Heart left ventricle (tissue), 16 donors: Measurements from ENCODE around the gene ARL15. TPM values are rescaled to one million over a fixed set of nuclear protein-coding genes. Genes with fewer than 3 reads are reported as not detected.

Experiments used
- ATAC-seq, 4 donors: fragments of 200-7000 bp; cut with Tn5 transposase; one replicate each; pipeline ENCODE4 v1.9.1; 2020 to 2022; ENCODE audit warnings: moderate library complexity in 4 of 4, mild to moderate bottlenecking in 3 of 4, moderate number of reproducible peaks in 1 of 4
- DNase-seq, 5 donors: peaks; one replicate each; pipeline ENCODE4 v3.0.0-alpha.2; 2020
- H3K27ac ChIP-seq, 12 donors: fragments of 200-600 bp; sonication (generic) in 4 of 12; one replicate each; pipeline versions ENCODE4 v1.5.0 to v1.8.0; 2016 to 2022; ENCODE audit warnings: mild to moderate bottlenecking in 2 of 12
- H3K27me3 ChIP-seq, 9 donors: fragments of 200-600 bp; sonication (generic) in 2 of 9; one replicate each; pipeline versions ENCODE4 v1.5.1 to v1.8.0; 2016 to 2022; ENCODE audit warnings: mild to moderate bottlenecking in 3 of 9
- H3K36me3 ChIP-seq, 9 donors: fragments of 200-600 bp; sonication (generic) in 2 of 9; one replicate each; pipeline versions ENCODE4 v1.5.0 to v1.8.0; 2018 to 2022; ENCODE audit warnings: mild to moderate bottlenecking in 2 of 9
- H3K4me1 ChIP-seq, 12 donors: fragments of 200-600 bp; sonication (generic) in 4 of 12; one replicate each; pipeline versions ENCODE4 v1.5.0 to v1.8.0; 2016 to 2022; ENCODE audit warnings: mild to moderate bottlenecking in 3 of 12
- H3K4me3 ChIP-seq, 12 donors: fragments of 200-600 bp; sonication (generic) in 4 of 12; one replicate each; pipeline versions ENCODE4 v1.5.0 to v1.8.0; 2017 to 2022; ENCODE audit warnings: mild to moderate bottlenecking in 9 of 12, moderate library complexity in 4 of 12
- H3K9me3 ChIP-seq, 12 donors: fragments of 200-600 bp; sonication (generic) in 4 of 12; one replicate each; pipeline versions ENCODE4 v1.5.0 to v1.8.0; 2016 to 2022; ENCODE audit warnings: mild to moderate bottlenecking in 1 of 12
- CTCF ChIP-seq, 12 donors: fragments of 200-600 bp; sonication (generic) in 4 of 12; IDR thresholded peaks; one replicate each; pipeline versions ENCODE4 v1.5.0 to v1.8.0; 2018 to 2022; ENCODE audit warnings: antibody characterized with exemption in 12 of 12, mild to moderate bottlenecking in 5 of 12
- POLR2A ChIP-seq, 2 donors: fragments of 450-650 bp; IDR thresholded peaks; one replicate each; pipeline ENCODE4 v1.6.1; 2017; ENCODE audit warnings: antibody characterized with exemption in 2 of 2, mild to moderate bottlenecking in 2 of 2, moderate library complexity in 2 of 2
- WGBS, 4 donors: extraction: QIAGEN DNeasy Blood & Tissue Kit in 2 of 4; methylation state at CpG; one replicate each; pipeline versions ENCODE4 v1.1.5 to v1.1.7; 2013 to 2018; 5-methylcytosine and 5-hydroxymethylcytosine counted together
- intact Hi-C, 10 donors: fragments of 100-400 bp; cut with DNase I; formaldehyde crosslinking; loops; one replicate each; pipeline versions ENCODE4 v1.11.1 to v1.14.2; 2022
- polyA plus RNA-seq, 2 donors: library from polyadenylated mRNA; stranded (reverse); fragments of 200-250 nt; gene quantifications; one replicate each; pipeline ENCODE4 v1.2.3, GENCODE V29; 2013
- total RNA-seq, 9 donors: library from RNA; depleted of rRNA in 2 of 9; stranded (reverse); fragments of >200 nt in 2 of 9; fragmentation: NEBNext Ultra II Directional in 3 of 9; extraction: Animal tissue kit (Norgen Biotek cat#: 25700) in 3 of 9; gene quantifications; one replicate each; pipeline versions ENCODE4 v1.1.0 to v1.2.4, GENCODE V29; 2016 to 2023
- donor health status: ischemic (EF 13 %, LVEDD 7.1; RV severe dilation, severe dysfunction).
- donor health status: healthy with polysubstance abuse.
- donor health status: DM: no; HTN: yes; CAD: no.
- donor health status: DM: no; HTN: no; CAD: no.
- donor health status: ischemic (EF 25% LVEDD 6.9; RV normal size, moderate dysfunction).
- donor health status: ischemic (EF 25% LVEDD 5.7; RV mildly dilated, moderate dysfunction).
- donor health status: healthy.
- donor health status: DM: yes; HTN: yes; CAD: no.
- donor health status: ischemic (EF 35%, LVEDD 5.7; RV mildly dilated, moderate dysfunction).
- donor health status: nonischemic (EF 11% LVEDD 7.7; RV severe dilation, severe dysfunction).
- donor health status: DM: yes; HTN: yes; CAD: no.
- donor health status: PGD.
- donor health status: ischemic (EF 29% LVEDD 5.4; RV normal size, mild dysfunction).
- donor health status: nonischemic (EF 23%, LVEDD 6.1; RV moderate dilation, normal function).

The ARL15 gene
- total and polyA plus RNA-seq, 11 donors: 7.1 to 35.0 (median 23.2) TPM

- no peak for ATAC-seq
- DNase-seq: no peak
- Histone ChIP-seq H3K27ac (no peak overlapping the region), H3K4me1 (peaks cover 0 to 45% (median 6%) of the 10 kb centered on the region in 12 donors), H3K36me3 (no peaks in the 10 kb centered on the region), H3K4me3 (no peak overlapping the region), H3K27me3 (no peaks in the 10 kb centered on the region), H3K9me3 (no peaks in the 10 kb centered on the region)
- intact Hi-C loops: loop anchor here in 8 of 10 donors (5.0 to 10.0 kb wide), 7 partner anchors 120 to 950 kb away; partner anchors contain the start of gene FST (in 1 of the 8)
- WGBS, 4 donors: 92 to 96% (median 93%) methylated on average over 12 of the region's 12 CpGs
- TF ChIP-seq CTCF (IDR thresholded peaks at IDR 0.05): no peak
- TF ChIP-seq POLR2A (IDR thresholded peaks at IDR 0.05): no peak
These were observed 95.1 kb downstream of the ARL15 start for GRCh38 chr5:54215233-54215736.

GRCh38 chr5:54214722-54215121, 95.7 kb downstream of the ARL15 start:
- 89 to 96% (median 94%) methylated on average over 4 of the region's 4 CpGs for whole genome bisulfite sequencing, 4 donors
- no peaks in the 10 kb centered on the region for H3K27me3 ChIP-seq
- DNase-seq: no peak
- peaks cover 0 to 47% (median 6%) of the 10 kb centered on the region in 12 donors for H3K4me1 ChIP-seq
- no peaks in the 10 kb centered on the region for H3K9me3 ChIP-seq
- no peak for ATAC-seq
- no peak for TF ChIP-seq POLR2A (IDR thresholded peaks at IDR 0.05)
- no peak for TF ChIP-seq CTCF (IDR thresholded peaks at IDR 0.05)
- intact Hi-C loops: loop anchor here in 8 of 10 donors (5.0 to 10.0 kb wide), 8 partner anchors 120 to 1042 kb away; partner anchors contain the start of gene FST (in 1 of the 8)
- no peaks in the 10 kb centered on the region for H3K36me3 ChIP-seq
- no peak overlapping the region for H3K4me3 ChIP-seq
- no peak overlapping the region for H3K27ac ChIP-seq

- Histone ChIP-seq H3K36me3 (no peaks in the 10 kb centered on the region), H3K27ac (no peak overlapping the region), H3K4me3 (no peak overlapping the region), H3K9me3 (no peaks in the 10 kb centered on the region), H3K27me3 (no peaks in the 10 kb centered on the region), H3K4me1 (peaks cover 0 to 51% (median 8%) of the 10 kb centered on the region in 12 donors)
- no peak for ATAC-seq
- no peak for TF ChIP-seq POLR2A (IDR thresholded peaks at IDR 0.05)
- no peak for TF ChIP-seq CTCF (IDR thresholded peaks at IDR 0.05)
- no peak for DNase-seq
- 81 to 100% (median 92%) methylated on average over 1 of the region's 1 CpG for WGBS, 4 donors
- intact Hi-C loops: loop anchor here in 6 of 10 donors (5.0 to 10.0 kb wide), 6 partner anchors 118 to 1040 kb away; no protein-coding TSS in a partner anchor
These were observed 98.0 kb downstream of the ARL15 start for GRCh38 chr5:54212331-54212730.

GRCh38 chr5:54211912-54212311, 98.5 kb downstream of the ARL15 start:
- Histone ChIP-seq H3K27me3 (no peaks in the 10 kb centered on the region), H3K4me3 (no peak overlapping the region), H3K27ac (no peak overlapping the region), H3K36me3 (no peaks in the 10 kb centered on the region), H3K9me3 (no peaks in the 10 kb centered on the region), H3K4me1 (peaks cover 0 to 52% (median 8%) of the 10 kb centered on the region in 12 donors)
- no peak for ATAC-seq
- DNase-seq: no peak
- TF ChIP-seq POLR2A (IDR thresholded peaks at IDR 0.05) (no peak), CTCF (IDR thresholded peaks at IDR 0.05) (no peak)
- 73 to 88% (median 85%) methylated on average over 3 of the region's 3 CpGs for WGBS, 4 donors
- intact Hi-C loops: loop anchor here in 6 of 10 donors (5.0 to 10.0 kb wide), 6 partner anchors 117 to 1040 kb away; no protein-coding TSS in a partner anchor
